Activated naive CD8-positive, alpha-beta T cell (primary cell): ENCODE measurements around the gene COA1.

Experiments used
- H3K27ac Mint-ChIP-seq: one replicate; pipeline ENCODE4 v1.8.0; 2021; ENCODE audit warnings: mixed read lengths
- H3K27me3 Mint-ChIP-seq: one replicate; pipeline ENCODE4 v1.8.0; 2021; ENCODE audit warnings: mixed read lengths
- H3K36me3 Mint-ChIP-seq: one replicate; pipeline ENCODE4 v1.8.0; 2021; ENCODE audit warnings: mixed read lengths
- H3K4me1 Mint-ChIP-seq: one replicate; pipeline ENCODE4 v1.8.0; 2021; ENCODE audit warnings: low read depth, mixed read lengths
- H3K4me3 Mint-ChIP-seq: one replicate; pipeline ENCODE4 v1.8.0; 2021; ENCODE audit warnings: mild to moderate bottlenecking, mixed read lengths
- H3K9me3 Mint-ChIP-seq: one replicate; pipeline ENCODE4 v1.8.0; 2021; ENCODE audit warnings: low read depth, mixed read lengths

Gene COA1

DNA sequence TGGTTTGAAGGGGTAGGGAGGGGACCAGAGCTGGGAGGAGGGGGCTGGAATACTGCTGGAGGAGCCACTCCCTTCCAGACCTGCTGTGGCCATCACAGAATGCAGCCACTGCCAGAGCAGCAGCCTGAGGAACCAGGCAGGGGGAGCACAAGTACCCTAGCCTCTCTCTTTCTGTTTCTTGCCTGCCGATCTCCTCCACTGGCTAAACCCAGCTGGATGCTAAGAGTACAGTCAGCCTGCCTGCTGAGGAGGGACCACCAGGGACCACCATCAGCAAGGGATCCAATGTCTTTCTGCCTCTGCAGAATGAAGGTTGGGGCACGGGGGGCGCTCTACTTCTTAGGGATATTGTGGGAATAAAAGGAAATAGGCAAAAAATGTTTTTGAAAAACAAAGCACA lies 33.9 kb upstream of the COA1 start:
- H3K9me3 Mint-ChIP-seq, result no peaks in the 10 kb centered on the region
- H3K27me3 Mint-ChIP-seq, result no peaks in the 10 kb centered on the region
- no peak overlapping the region for H3K27ac Mint-ChIP-seq
- H3K4me1 Mint-ChIP-seq, result peaks cover 44% of the 10 kb centered on the region
- no peaks in the 10 kb centered on the region for H3K36me3 Mint-ChIP-seq
- H3K4me3 Mint-ChIP-seq, result peak overlapping the region; percentile 42

DNA sequence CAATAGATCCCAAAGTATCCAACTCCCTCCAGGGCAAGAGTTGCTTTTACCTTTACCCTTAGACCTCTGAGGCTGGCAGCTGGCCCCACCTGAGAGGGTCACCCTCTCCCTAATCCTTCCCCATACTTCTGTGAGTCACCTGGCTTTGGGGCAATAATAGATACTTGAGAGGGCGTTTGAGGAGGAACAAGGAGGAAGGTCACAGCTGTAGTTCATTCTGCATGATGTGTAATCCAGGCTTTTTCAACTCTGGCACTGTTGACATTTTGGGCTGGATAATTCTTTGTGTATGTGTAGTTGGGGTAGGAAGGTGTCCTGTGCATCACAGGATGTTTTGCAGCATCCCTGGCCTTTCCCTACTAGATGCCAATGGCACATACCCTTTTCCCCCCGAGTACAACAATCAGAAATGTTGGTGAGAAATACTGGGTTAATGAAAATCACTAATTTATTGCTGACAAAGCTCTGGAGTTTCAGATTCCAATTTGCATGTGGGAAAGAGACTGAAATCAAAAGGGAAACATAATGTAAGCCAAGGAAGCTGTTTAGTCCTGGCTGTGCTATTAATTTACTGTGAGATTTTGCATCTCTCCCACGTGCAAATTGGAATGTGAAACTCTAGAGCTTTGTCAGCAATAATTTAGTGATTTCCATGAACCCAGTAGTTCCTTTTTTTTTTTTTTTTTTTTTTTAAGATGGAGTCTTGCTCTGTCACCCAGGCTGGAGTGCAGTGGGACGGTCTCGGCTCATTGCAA lies 32.8 kb upstream of the COA1 start:
- H3K4me3 Mint-ChIP-seq, result no peak overlapping the region

DNA sequence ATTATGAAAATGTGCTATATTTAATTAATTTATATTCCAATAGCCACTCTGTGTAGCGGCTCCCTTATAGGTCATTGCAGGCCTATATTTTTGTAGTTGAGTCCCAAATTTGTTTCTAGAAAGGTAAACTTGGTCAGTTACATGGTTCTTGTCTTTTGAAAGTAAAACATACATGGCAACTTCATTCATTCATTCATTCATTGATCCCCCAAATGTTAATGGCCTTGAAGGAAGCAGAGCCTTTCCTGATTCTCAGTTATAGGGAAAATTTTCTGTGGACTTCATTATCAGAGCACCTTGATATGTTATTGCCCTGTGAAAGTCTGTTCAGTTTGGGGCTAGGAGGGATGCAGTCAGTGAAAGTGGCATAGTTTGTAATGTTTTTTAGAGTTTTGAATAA lies 32.1 kb upstream of the COA1 start:
- H3K4me1 Mint-ChIP-seq, result peaks cover 58% of the 10 kb centered on the region
- no peaks in the 10 kb centered on the region for H3K36me3 Mint-ChIP-seq

More for the DNA sequence above, 32.8 kb upstream of the COA1 start:
- Mint-ChIP-seq H3K9me3 (no peaks in the 10 kb centered on the region), H3K27ac (no peak overlapping the region), H3K4me1 (peaks cover 53% of the 10 kb centered on the region), H3K27me3 (no peaks in the 10 kb centered on the region), H3K36me3 (no peaks in the 10 kb centered on the region)

GRCh38 chr7:43760861-43761260 lies 31.5 kb upstream of the COA1 start:
- H3K4me1 Mint-ChIP-seq, result peaks cover 58% of the 10 kb centered on the region
- no peak overlapping the region for H3K27ac Mint-ChIP-seq
- H3K9me3 Mint-ChIP-seq, result no peaks in the 10 kb centered on the region
- H3K4me3 Mint-ChIP-seq, result no peak overlapping the region
- no peaks in the 10 kb centered on the region for H3K36me3 Mint-ChIP-seq
- H3K27me3 Mint-ChIP-seq, result no peaks in the 10 kb centered on the region

More for the DNA sequence above, 32.1 kb upstream of the COA1 start:
- Mint-ChIP-seq H3K27ac (peak overlapping the region; percentile 34), H3K27me3 (no peaks in the 10 kb centered on the region), H3K4me3 (no peak overlapping the region), H3K9me3 (no peaks in the 10 kb centered on the region)

GRCh38 chr7:43758822-43759683 lies 29.7 kb upstream of the COA1 start:
- no peaks in the 10 kb centered on the region for H3K9me3 Mint-ChIP-seq
- H3K27ac Mint-ChIP-seq, result peak overlapping the region; percentile 79
- peak overlapping the region; percentile 85 for H3K4me3 Mint-ChIP-seq
- H3K4me1 Mint-ChIP-seq, result peaks cover 48% of the 10 kb centered on the region
- no peaks in the 10 kb centered on the region for H3K36me3 Mint-ChIP-seq
- H3K27me3 Mint-ChIP-seq, result no peaks in the 10 kb centered on the region

- Mint-ChIP-seq H3K36me3 (no peaks in the 10 kb centered on the region), H3K27me3 (no peaks in the 10 kb centered on the region), H3K4me1 (peaks cover 40% of the 10 kb centered on the region), H3K27ac (peak within 1 kb of the TSS; percentile 79), H3K4me3 (peak within 1 kb of the TSS; percentile 85), H3K9me3 (no peaks in the 10 kb centered on the region)
These were observed 28.9 kb upstream of the COA1 start, which contains the start of gene BLVRA for GRCh38 chr7:43758029-43758821. Gene BLVRA, plus strand, starts transcription at chr7:43758680. Its CDS starts 12,479 bp downstream, at chr7:43771159.

GRCh38 chr7:43757073-43757720 lies 27.9 kb upstream of the COA1 start:
- Mint-ChIP-seq H3K4me3 (peak overlapping the region; percentile 85), H3K27me3 (no peaks in the 10 kb centered on the region), H3K4me1 (peaks cover 35% of the 10 kb centered on the region), H3K9me3 (no peaks in the 10 kb centered on the region), H3K27ac (peak overlapping the region; percentile 68), H3K36me3 (no peaks in the 10 kb centered on the region)

- no peaks in the 10 kb centered on the region for H3K36me3 Mint-ChIP-seq
- H3K27ac Mint-ChIP-seq, result peak overlapping the region; percentile 68
- peaks cover 28% of the 10 kb centered on the region for H3K4me1 Mint-ChIP-seq
- H3K9me3 Mint-ChIP-seq, result no peaks in the 10 kb centered on the region
- peak overlapping the region; percentile 85 for H3K4me3 Mint-ChIP-seq
- no peaks in the 10 kb centered on the region for H3K27me3 Mint-ChIP-seq
These were observed 27.2 kb upstream of the COA1 start for GRCh38 chr7:43756368-43757072.

GRCh38 chr7:43754596-43754995 lies 25.3 kb upstream of the COA1 start:
- Mint-ChIP-seq H3K27ac (no peak overlapping the region), H3K4me1 (peaks cover 19% of the 10 kb centered on the region), H3K27me3 (no peaks in the 10 kb centered on the region), H3K9me3 (no peaks in the 10 kb centered on the region), H3K36me3 (no peaks in the 10 kb centered on the region), H3K4me3 (no peak overlapping the region)

DNA sequence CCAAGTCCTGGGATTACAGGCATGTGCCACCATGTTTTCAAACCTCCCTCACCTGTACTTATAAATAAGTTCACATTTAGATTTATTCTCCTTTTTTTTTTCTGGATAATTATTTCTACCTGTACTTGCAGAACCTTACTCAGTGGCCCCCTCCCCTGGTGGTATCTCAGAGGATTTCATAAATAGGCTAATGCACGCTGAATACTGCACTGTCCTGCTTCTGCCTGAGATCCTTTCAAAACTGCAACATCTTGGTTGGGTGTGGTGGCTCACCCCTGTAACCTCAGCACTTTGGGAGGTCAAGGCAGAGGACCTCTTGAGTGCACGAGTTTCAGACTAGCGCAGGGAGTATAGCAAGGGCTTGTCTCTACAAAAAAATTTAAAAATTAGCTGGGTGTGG lies 24.5 kb upstream of the COA1 start:
- Mint-ChIP-seq H3K27ac (no peak overlapping the region), H3K4me1 (peaks cover 15% of the 10 kb centered on the region), H3K9me3 (no peaks in the 10 kb centered on the region), H3K4me3 (no peak overlapping the region), H3K36me3 (no peaks in the 10 kb centered on the region), H3K27me3 (no peaks in the 10 kb centered on the region)

DNA sequence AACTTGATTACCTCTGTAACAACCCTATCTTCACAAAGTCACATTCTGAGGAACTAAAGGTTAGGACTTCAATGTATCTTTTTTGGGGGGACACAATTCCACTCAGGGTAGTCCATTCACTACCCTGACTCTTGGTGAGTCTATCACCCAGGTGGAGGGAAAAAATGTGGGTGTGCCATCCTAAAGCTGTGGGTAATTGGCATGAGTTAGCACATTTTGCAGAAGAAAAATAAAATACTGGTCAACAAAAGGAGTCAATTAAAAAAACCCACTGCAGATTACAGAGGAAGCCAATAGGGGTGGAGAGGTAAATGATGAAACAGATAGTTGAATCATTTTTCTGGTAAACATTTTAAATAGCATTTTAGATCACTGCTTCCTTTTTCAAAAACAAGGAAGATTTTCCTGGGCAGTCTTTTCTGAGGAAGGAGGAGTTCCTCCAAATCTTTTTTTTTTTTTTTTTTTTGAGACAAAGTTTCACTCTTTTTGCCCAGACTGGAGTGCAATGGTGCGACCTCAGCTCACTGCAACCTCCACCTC lies 24.0 kb upstream of the COA1 start:
- no peaks in the 10 kb centered on the region for H3K27me3 Mint-ChIP-seq
- H3K36me3 Mint-ChIP-seq, result no peaks in the 10 kb centered on the region
- H3K4me1 Mint-ChIP-seq, result peaks cover 15% of the 10 kb centered on the region
- no peak overlapping the region for H3K27ac Mint-ChIP-seq
- no peak overlapping the region for H3K4me3 Mint-ChIP-seq
- no peaks in the 10 kb centered on the region for H3K9me3 Mint-ChIP-seq

GRCh38 chr7:43752411-43752810 lies 23.1 kb upstream of the COA1 start:
- Mint-ChIP-seq H3K27ac (no peak overlapping the region), H3K27me3 (no peaks in the 10 kb centered on the region), H3K4me1 (peaks cover 9% of the 10 kb centered on the region), H3K4me3 (no peak overlapping the region), H3K9me3 (no peaks in the 10 kb centered on the region), H3K36me3 (no peaks in the 10 kb centered on the region)

DNA sequence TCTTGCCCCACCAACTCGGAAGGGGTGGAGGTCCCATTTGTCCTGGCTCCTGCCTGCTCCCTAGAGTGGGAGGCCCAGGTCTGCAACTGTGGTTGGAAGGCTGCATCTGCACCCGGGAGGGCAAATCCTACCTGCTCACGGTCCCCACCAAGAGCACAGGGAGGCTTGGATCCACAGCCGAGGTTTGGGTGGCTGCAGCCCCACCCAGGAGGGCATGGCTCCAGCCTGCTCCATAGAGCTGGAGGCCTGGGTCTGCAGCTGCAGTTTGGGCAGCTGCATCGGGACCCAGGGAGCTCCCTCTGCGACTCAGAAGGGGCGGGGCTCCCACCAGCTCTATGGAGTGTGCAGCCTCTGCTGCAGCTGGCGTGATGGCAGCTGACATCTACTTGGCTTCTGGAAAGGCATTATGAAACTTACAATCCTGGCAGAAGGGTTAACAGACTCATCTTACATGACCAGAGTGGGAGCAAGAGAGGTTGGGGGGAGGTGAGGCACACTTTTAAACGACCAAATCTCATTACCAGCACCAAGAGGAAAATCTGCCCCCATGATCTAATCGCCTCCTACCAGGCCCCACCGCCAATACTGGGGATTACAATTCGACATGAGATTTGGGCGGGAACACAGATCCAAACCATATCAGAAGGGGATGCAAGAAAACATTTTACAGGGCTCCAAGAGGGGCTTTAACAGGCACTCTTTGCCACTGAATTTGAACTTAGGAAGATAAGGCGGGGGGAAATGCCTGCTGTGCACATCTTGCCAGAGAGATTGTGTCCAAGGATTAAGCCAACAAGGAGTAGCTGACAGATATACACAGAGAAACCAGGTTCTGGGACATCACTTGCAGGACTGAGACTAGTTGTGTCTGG lies 20.9 kb upstream of the COA1 start:
- Mint-ChIP-seq H3K4me1 (peaks cover 1% of the 10 kb centered on the region), H3K4me3 (no peak overlapping the region), H3K9me3 (no peaks in the 10 kb centered on the region)

More for the DNA sequence above, 20.9 kb upstream of the COA1 start:
- Mint-ChIP-seq H3K27me3 (peaks cover 2% of the 10 kb centered on the region), H3K36me3 (no peaks in the 10 kb centered on the region), H3K27ac (no peak overlapping the region)
